Caco-2 (cell line): ENCODE measurements around the gene ITGB8. TPM values are rescaled to one million over a fixed set of nuclear protein-coding genes. Genes with fewer than 3 reads are reported as not detected.
A peak's percentile ranks its signal among the peaks of the same experiment; 100 is the strongest.

ENCODE experiments used
- BruUV-seq: library from RNA; stranded (reverse); fragments of 400-500 nt; replicated peaks from 2 replicates; lab custom pipeline; 2021; lab: Mats Ljungman, UMichigan
- CTCF ChIA-PET: fragments of 300-600 bp; sonication (Branson Sonifier 250); formaldehyde crosslinking; loops from one replicate; lab custom pipeline; 2022; ENCODE audit warnings: antibody characterized with exemption; lab: Charles Lee
- POLR2A ChIA-PET: fragments of 300-600 bp; sonication (Branson Sonifier 250); formaldehyde crosslinking; loops from one replicate; lab custom pipeline; 2022; ENCODE audit warnings: antibody characterized with exemption; lab: Charles Lee
- DNase-seq, 2 experiments: peaks; one replicate each; pipeline versions ENCODE4 v3.0.0 to v3.0.0-alpha.2; 2020 to 2022
- H3K27me3 ChIP-seq: replicated peaks from 2 replicates; pipeline ENCODE4 v1.6.0; 2011; ENCODE audit warnings: low read length; ENCODE audit not compliant: control insufficient read depth, insufficient read depth
- H3K36me3 ChIP-seq: 2 replicates; pipeline ENCODE4 v1.5.1; 2011; ENCODE audit warnings: low read length; ENCODE audit not compliant: control insufficient read depth, insufficient read depth
- H3K4me1 ChIP-seq: fragments of 250-450 bp; sonication (Bioruptor Pico); 2 replicates; pipeline ENCODE4 v1.5.1; 2020; ENCODE audit warnings: mild to moderate bottlenecking
- H3K4me3 ChIP-seq: 2 replicates; pipeline ENCODE4 v1.5.1; 2011; ENCODE audit warnings: low read depth, mild to moderate bottlenecking, control low read depth, low read length
- H3K9me3 ChIP-seq: fragments of 250-450 bp; sonication (Bioruptor Pico); 2 replicates; pipeline ENCODE4 v1.5.1; 2020; ENCODE audit warnings: mild to moderate bottlenecking, moderate library complexity
- H3K27ac Mint-ChIP-seq: one replicate; pipeline ENCODE4 v1.8.0; 2022; ENCODE audit warnings: mixed read lengths; ENCODE audit not compliant: unreplicated experiment
- H3K27me3 Mint-ChIP-seq: one replicate; pipeline ENCODE4 v1.8.0; 2022; ENCODE audit warnings: mixed read lengths; ENCODE audit not compliant: insufficient read depth, unreplicated experiment
- H3K36me3 Mint-ChIP-seq: one replicate; pipeline ENCODE4 v1.8.0; 2022; ENCODE audit warnings: mild to moderate bottlenecking, mixed read lengths; ENCODE audit not compliant: insufficient read depth, unreplicated experiment
- H3K4me1 Mint-ChIP-seq: one replicate; pipeline ENCODE4 v1.8.0; 2022; ENCODE audit warnings: low read depth, mixed read lengths; ENCODE audit not compliant: unreplicated experiment
- H3K4me3 Mint-ChIP-seq: one replicate; pipeline ENCODE4 v1.8.0; 2022; ENCODE audit warnings: mild to moderate bottlenecking, moderate library complexity, mixed read lengths; ENCODE audit not compliant: unreplicated experiment
- H3K9me3 Mint-ChIP-seq: one replicate; pipeline ENCODE4 v1.8.0; 2022; ENCODE audit warnings: mixed read lengths; ENCODE audit not compliant: unreplicated experiment
- CTCF ChIP-seq, 2 experiments: fragments of 200-600 bp in 1 of 2; IDR thresholded peaks; 1 replicate in 1 of 2; 2 replicates in 1 of 2; pipeline versions ENCODE4 v1.5.1 to v1.8.0; 2011 to 2022; ENCODE audit warnings: antibody characterized with exemption in 1 of 2, control low read depth in 1 of 2, inconsistent platforms in 1 of 2, low read depth in 1 of 2, low read length in 1 of 2, mild to moderate bottlenecking in 1 of 2, moderate library complexity in 1 of 2; ENCODE audit not compliant: insufficient read depth in 1 of 2, severe bottlenecking in 1 of 2, unreplicated experiment in 1 of 2
- intact Hi-C: fragments of 100-400 bp; cut with micrococcal nuclease; formaldehyde crosslinking; loops from one replicate; pipeline ENCODE4 v1.10.0; 2022; ENCODE audit not compliant: unreplicated experiment
- total RNA-seq: library from RNA; stranded (reverse); gene quantifications from 2 replicates; pipeline ENCODE4 v1.2.3, GENCODE V29; 2022

The ITGB8 gene
- total RNA-seq, 1 experiment from 2014 or later, result 3.2 TPM

GRCh38 chr7:20407585-20408466, 77.1 kb downstream of the ITGB8 start:
- H3K36me3 Mint-ChIP-seq, result no peaks in the 10 kb centered on the region
- Histone ChIP-seq H3K27me3 (no peaks in the 10 kb centered on the region), H3K4me1 (peaks cover 15% of the 10 kb centered on the region), H3K4me3 (no peak overlapping the region), H3K9me3 (no peaks in the 10 kb centered on the region), H3K36me3 (no peaks in the 10 kb centered on the region)
- H3K27me3 Mint-ChIP-seq, result no peaks in the 10 kb centered on the region
- peak; percentile 29 to 45 for DNase-seq
- peaks cover 17% of the 10 kb centered on the region for H3K4me1 Mint-ChIP-seq
- CTCF ChIA-PET, result interaction anchor here (1.1 kb wide), 1 partner anchor 694 kb away, joined by 3 read pairs; no protein-coding TSS in a partner anchor
- BruUV-seq, result no TSS peak
- intact Hi-C loops, result loop anchor here (5.0 kb wide), 1 partner anchor 76 kb away; the partner anchor contains the start of gene ITGB8
- POLR2A ChIA-PET, result no interaction called here
- TF ChIP-seq CTCF (IDR thresholded peaks at IDR 0.05; ENCODE audit: insufficient read depth in 1 of 2, low read depth in 1 of 2, low read length in 1 of 2, severe bottlenecking in 1 of 2, unreplicated experiment in 1 of 2), result no peak
- H3K27ac Mint-ChIP-seq, result peak overlapping the region; percentile 55
- H3K9me3 Mint-ChIP-seq, result no peaks in the 10 kb centered on the region
- H3K4me3 Mint-ChIP-seq, result no peak overlapping the region

- Histone ChIP-seq H3K9me3 (no peaks in the 10 kb centered on the region), H3K4me3 (no peak overlapping the region), H3K36me3 (no peaks in the 10 kb centered on the region), H3K27me3 (no peaks in the 10 kb centered on the region), H3K4me1 (peaks cover 15% of the 10 kb centered on the region)
- BruUV-seq, result no TSS peak
- no peak for TF ChIP-seq CTCF (IDR thresholded peaks at IDR 0.05; ENCODE audit: insufficient read depth in 1 of 2, low read depth in 1 of 2, low read length in 1 of 2, severe bottlenecking in 1 of 2, unreplicated experiment in 1 of 2)
- H3K36me3 Mint-ChIP-seq, result no peaks in the 10 kb centered on the region
- no peak overlapping the region for H3K4me3 Mint-ChIP-seq
- DNase-seq, result peak in 1 of 2 experiments; percentile 6
- no peaks in the 10 kb centered on the region for H3K9me3 Mint-ChIP-seq
- ChIA-PET CTCF (interaction anchor here (1.1 kb wide), 1 partner anchor 695 kb away, joined by 3 read pairs; no protein-coding TSS in a partner anchor), POLR2A (no interaction called here)
- intact Hi-C loops, result loop anchor here (5.0 kb wide), 1 partner anchor 76 kb away; the partner anchor contains the start of gene ITGB8
- peak overlapping the region; percentile 55 for H3K27ac Mint-ChIP-seq
- H3K27me3 Mint-ChIP-seq, result no peaks in the 10 kb centered on the region
- H3K4me1 Mint-ChIP-seq, result peaks cover 17% of the 10 kb centered on the region
These were observed 77.7 kb downstream of the ITGB8 start for GRCh38 chr7:20408467-20408826.

- Mint-ChIP-seq H3K27ac (no peak overlapping the region), H3K4me3 (no peak overlapping the region), H3K27me3 (no peaks in the 10 kb centered on the region), H3K9me3 (no peaks in the 10 kb centered on the region), H3K4me1 (peaks cover 17% of the 10 kb centered on the region), H3K36me3 (no peaks in the 10 kb centered on the region)
- Histone ChIP-seq H3K4me1 (peaks cover 15% of the 10 kb centered on the region), H3K4me3 (no peak overlapping the region), H3K36me3 (no peaks in the 10 kb centered on the region), H3K9me3 (no peaks in the 10 kb centered on the region), H3K27me3 (no peaks in the 10 kb centered on the region)
- TF ChIP-seq CTCF (IDR thresholded peaks at IDR 0.05; ENCODE audit: insufficient read depth in 1 of 2, low read depth in 1 of 2, low read length in 1 of 2, severe bottlenecking in 1 of 2, unreplicated experiment in 1 of 2), result no peak
- DNase-seq, result no peak
- BruUV-seq, result no TSS peak
- CTCF ChIA-PET, result no interaction called here
- POLR2A ChIA-PET, result no interaction called here
- intact Hi-C loops, result loop anchor here (5.0 kb wide), 1 partner anchor 78 kb away; the partner anchor contains the start of gene ITGB8
These were observed 79.3 kb downstream of the ITGB8 start for GRCh38 chr7:20409961-20410360.
